Fibroblast of mammary gland (primary cell): Measurements from ENCODE around the gene CILP2.
A peak's percentile ranks its signal among the peaks of the same experiment; 100 is the strongest.

ENCODE experiments used
- DNase-seq: peaks from one replicate; pipeline ENCODE4 v3.0.0-alpha.2; 2010; ENCODE audit warnings: low read depth
- H3K4me3 ChIP-seq: 2 replicates; pipeline ENCODE4 v1.5.1; 2011; ENCODE audit warnings: low read depth, mild to moderate bottlenecking, low read length, moderate library complexity; ENCODE audit not compliant: control insufficient read depth
- TF ChIP-seq, protein P1 (sequence below): conservative IDR thresholded peaks from 2 replicates; pipeline ENCODE4 v1.5.1; 2011; ENCODE audit warnings: low read depth, low read length, inconsistent platforms; ENCODE audit not compliant: control insufficient read depth, insufficient read depth

The CILP2 gene

DNA sequence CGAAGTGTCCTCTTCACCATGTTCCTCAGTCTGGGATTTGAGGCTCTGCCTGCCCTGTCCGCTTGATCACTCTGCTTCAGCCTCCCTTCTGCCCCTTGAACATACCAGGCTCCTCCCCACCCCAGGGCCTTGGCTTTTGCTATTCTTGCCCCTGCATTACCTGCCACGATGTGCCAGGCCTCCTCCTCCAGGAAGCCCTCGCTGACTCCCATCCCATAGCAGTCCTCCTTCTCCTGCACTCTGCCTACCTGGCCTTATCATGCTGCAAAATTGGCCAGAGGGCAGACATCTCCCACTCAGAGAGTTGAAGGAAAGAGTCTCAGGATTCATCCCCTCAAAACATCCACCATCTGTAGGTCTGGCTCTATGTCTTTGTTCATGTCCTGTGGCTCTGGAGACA, 7.2 kb upstream of the CILP2 start:
- H3K4me3 ChIP-seq, result no peak overlapping the region
- TF ChIP-seq, protein P1, sequence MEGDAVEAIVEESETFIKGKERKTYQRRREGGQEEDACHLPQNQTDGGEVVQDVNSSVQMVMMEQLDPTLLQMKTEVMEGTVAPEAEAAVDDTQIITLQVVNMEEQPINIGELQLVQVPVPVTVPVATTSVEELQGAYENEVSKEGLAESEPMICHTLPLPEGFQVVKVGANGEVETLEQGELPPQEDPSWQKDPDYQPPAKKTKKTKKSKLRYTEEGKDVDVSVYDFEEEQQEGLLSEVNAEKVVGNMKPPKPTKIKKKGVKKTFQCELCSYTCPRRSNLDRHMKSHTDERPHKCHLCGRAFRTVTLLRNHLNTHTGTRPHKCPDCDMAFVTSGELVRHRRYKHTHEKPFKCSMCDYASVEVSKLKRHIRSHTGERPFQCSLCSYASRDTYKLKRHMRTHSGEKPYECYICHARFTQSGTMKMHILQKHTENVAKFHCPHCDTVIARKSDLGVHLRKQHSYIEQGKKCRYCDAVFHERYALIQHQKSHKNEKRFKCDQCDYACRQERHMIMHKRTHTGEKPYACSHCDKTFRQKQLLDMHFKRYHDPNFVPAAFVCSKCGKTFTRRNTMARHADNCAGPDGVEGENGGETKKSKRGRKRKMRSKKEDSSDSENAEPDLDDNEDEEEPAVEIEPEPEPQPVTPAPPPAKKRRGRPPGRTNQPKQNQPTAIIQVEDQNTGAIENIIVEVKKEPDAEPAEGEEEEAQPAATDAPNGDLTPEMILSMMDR, result no peak
- DNase-seq, result no peak

DNA sequence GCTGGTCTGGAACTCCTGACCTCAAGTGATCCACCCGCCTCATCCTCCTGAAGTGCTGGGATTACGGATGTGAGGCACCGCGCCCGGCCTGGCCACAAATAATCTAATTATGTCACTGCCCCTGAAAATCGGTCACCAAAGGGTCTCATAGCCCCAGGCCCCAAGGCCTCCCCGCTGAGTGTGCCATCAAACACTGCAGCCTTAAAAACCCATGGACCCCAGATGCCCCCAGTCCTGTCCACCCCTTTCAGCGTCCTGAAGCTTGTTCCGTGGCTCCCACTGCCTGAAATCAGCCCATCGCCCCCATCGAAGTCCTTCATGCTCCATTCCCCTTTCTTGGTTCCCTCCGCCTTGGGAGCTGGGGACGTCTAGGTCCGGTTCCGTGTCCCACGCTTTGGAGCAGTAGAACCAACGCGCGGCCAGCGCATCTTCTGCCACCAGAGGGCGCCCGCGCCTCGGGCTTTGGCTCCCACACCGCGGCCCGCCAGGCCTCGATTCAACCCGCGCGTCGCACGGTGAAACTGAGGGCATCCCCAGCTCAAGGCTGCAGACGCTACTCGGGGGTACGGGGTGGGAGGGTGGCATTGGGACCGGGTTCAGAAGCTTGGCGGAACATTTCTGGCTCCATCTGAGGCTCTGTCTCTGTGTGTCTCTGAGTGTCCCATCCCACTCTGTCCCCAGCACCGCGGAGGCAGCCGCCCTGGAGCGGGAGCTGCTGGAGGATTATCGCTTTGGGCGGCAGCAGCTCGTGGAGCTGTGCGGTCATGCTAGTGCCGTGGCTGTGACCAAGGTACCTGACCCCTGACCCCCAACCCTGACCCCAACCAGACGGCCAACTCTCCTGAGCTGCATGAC, 5.9 kb upstream of the CILP2 start:
- H3K4me3 ChIP-seq, result no peak overlapping the region
- DNase-seq, result peak; percentile 48
- TF ChIP-seq, protein P1, result peak; percentile 80

DNA sequence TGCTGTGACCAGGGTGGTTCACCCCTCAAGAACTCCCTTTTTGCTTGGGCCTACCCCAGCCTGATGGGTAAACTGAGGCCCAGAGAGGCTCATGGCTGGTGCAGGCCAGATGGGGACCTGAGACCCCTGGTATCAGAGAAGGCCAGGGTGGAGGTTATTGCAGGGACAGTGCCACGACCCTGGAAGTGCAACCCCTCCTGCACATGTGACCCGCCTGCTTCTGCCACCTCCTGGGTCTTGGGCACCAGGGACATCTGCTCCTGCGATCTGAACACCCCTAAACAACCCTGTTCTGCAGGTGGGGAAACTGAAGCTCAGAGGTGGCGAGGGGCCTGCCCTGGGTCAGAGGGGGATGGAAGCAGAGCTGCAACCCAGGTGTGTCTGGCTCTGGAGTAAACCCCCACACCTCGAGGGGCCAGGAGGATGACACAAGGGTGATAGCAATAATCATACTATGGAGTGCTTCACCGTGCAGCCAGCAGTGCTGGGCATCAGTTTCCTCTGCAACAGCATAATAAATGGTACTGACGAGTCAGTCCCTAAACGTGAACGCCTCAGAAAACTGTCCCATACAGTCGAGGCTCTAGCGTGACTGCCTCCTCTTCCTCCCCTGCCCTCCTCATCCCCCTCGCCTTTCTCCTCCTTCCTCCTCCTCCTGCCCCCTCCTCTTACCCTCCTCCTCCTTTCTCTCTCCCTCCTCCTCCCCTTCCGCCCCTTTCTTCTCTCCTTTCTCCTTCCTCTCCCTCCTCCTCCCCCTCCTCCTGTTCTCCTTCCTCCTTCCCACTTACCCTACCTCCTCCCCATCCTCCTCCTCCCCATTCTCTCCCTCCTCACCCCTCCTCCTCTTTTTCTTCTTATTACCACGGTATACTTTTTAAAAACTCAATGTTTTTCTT, 5.0 kb upstream of the CILP2 start:
- DNase-seq, result no peak
- TF ChIP-seq, protein P1, result no peak
- H3K4me3 ChIP-seq, result no peak overlapping the region

DNA sequence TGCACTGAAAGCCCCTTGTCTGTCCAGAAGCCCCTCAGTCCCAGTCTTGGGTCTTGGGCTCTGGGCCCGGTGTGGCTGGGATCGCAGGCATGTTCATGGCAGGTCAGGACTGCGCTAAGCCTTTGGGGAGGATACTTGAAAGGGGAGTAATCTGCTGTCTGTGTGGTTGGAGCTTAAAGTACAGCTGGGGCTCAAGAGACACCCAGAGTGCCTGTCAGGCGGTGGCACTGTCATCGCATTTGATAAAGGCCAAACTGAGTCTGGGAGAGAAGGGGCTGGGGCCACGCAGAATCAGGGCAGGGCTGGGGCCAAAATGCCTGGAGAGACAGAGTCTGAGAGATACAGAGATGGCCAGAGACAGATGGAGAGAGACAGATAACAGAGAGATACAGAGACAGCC, 4.2 kb upstream of the CILP2 start:
- TF ChIP-seq, protein P1, result no peak
- H3K4me3 ChIP-seq, result no peak overlapping the region
- DNase-seq, result no peak

DNA sequence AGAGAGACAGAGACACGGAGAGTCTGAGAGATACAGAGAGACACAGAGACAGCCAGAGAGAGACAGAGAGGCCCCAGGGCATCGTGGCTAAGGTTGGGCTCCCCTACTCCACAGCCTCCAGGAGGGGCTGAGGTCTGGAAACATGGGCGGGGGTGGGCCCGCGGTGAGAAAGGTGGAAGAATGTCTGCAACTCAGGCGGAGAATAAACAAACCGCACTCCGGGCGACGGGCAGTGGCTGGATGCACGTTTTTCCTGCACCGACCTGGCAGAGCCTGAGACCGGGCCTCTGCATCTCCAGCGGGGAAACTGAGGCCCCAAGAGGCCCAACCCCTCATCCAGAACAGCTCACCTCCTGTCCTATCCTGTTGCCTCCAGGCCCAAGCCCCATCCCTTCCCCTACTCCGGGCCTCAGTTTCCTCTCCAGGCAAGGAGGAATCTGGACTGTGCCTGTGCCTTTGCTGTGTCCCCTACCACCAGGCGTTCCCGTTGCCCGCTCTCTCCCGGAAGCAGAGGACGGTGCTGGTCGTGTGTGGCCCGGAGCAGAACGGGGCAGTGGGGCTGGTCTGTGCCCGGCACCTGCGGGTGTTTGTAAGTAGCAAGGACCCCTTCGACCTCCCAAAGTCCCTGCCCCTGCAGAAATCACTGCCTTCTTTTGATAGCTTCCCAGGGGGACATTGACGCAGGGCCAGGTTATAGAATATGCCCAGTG, 3.4 kb upstream of the CILP2 start:
- TF ChIP-seq, protein P1, result no peak
- no peak overlapping the region for H3K4me3 ChIP-seq
- DNase-seq, result no peak
